ENCODE measurements around the gene FLOT1.

The FLOT1 gene

GRCh38 chr6:30686908-30687658 lies 55.4 kb downstream of the FLOT1 start:
- Histone ChIP-seq H3K9me3 (no peaks in the 10 kb centered on the region), H3K4me3 (ENCODE audit: low read depth, low read length) (peak overlapping the region; percentile 74), H3K36me3 (peaks cover 5% of the 10 kb centered on the region), H3K27me3 (no peaks in the 10 kb centered on the region), H3K4me1 (peaks cover 10% of the 10 kb centered on the region; the same call in 1 of the 2 replicates)
- DNase-seq = peak; percentile 99
- TF ChIP-seq CTCF (IDR thresholded peaks at IDR 0.05; ENCODE audit: low read depth, low read length) = no peak

DNA sequence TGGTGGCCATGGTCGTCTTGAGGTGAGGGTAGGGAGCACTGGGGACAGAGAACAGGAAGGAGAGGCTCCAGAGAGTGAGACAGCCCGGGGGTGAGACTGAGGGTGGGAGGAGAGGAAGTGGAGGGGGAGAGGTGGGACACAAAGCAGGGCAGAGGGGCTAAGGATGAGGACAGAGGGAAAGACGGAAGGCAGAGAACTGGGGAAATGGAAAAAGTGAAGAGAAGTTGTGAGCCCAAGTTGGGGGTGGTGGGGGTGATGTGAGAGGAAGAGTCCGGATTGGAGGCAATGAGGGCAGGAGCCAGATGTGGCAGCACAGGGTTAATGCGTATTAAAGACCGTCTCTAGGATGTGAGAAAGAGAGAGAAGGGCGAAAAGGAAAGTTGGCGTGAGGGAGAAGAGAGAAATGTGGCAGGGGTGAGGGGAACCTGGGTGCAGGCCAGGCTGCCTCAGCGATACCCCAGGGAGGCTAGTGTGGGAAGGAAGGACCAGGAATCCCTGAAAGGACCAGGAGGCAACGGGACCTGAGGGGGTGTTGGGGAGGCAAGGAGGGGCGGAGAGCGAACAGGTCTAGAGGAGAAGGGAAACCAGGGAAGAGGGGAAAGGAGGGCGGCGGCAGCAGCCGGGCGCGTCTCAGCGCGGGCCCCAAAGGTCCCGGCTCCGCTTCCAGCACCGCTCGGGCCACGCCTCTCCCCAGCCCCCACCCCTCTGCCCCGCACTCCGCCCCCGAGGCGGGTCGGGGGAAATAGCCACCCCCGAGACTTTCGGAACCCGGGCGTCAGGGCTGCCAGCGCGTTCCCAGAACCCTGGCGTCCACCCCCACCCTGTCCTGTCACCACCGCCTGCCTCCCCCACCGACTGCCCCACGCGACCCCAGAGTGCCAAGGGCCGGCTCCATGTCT lies 56.2 kb downstream of the FLOT1 start, which contains the start of gene PPP1R18:
Gene PPP1R18, minus strand, starts transcription at position 637 of the 899 bp plus-strand sequence. Its CDS starts 627 bp downstream, at position 10.
- DNase-seq = peak; percentile 77
- peaks cover 10% of the 10 kb centered on the region; the same call in 1 of the 2 replicates for H3K4me1 ChIP-seq
- peak within 1 kb of the TSS; percentile 74 for H3K4me3 ChIP-seq (ENCODE audit: low read depth, low read length)
- no peaks in the 10 kb centered on the region for H3K27me3 ChIP-seq
- H3K9me3 ChIP-seq = no peaks in the 10 kb centered on the region
- H3K36me3 ChIP-seq = peaks cover 12% of the 10 kb centered on the region
- no peak for TF ChIP-seq CTCF (IDR thresholded peaks at IDR 0.05; ENCODE audit: low read depth, low read length)

DNA sequence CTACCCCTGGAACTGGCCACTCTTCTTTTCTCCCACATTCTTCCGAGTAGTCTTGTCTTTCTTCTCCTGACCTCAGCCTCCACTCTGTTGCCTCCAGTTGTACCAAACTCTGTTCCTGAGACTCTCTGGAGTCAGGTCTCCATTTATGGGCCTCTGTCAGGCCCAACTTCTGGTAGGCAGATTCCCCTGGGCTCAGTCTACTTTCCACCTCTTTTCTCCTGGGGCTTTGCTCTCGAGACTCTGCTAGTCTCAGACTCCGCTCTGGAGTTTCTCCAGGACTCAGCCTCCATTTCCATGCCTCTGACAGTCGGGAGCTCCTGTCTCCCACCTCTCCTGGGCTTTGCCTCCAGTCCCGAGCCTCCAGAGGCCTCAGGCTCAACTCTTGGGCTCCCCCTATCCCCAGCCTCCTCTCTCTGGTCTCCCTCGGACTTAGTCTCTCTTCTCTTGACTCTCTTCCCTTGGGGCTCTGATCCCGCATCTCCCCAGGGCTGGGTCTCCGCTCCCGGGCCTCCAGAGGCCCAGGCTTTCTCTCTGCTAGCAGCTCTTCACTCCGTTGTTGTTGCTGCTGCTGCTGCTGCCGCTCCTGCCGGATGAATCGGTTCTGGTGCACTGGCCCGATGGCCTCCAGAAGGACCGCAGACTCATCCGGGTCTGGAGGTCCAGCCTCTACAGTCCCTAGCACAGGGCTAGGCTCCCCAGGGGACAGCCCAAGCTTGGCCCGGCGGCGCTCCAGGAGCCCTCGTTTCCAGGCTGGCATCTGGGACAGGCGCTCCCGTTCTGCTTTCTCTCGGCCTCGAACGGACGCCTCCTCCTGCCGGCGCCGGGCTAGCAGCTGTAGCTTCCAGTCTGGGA lies 57.1 kb downstream of the FLOT1 start:
- DNase-seq = peak; percentile 41
- Histone ChIP-seq H3K9me3 (no peaks in the 10 kb centered on the region), H3K4me1 (peaks cover 10% of the 10 kb centered on the region; the same call in 1 of the 2 replicates), H3K36me3 (peaks cover 16% of the 10 kb centered on the region), H3K27me3 (no peaks in the 10 kb centered on the region), H3K4me3 (ENCODE audit: low read depth, low read length) (peak overlapping the region; percentile 74)
- TF ChIP-seq CTCF (IDR thresholded peaks at IDR 0.05; ENCODE audit: low read depth, low read length) = peak; percentile 30

DNA sequence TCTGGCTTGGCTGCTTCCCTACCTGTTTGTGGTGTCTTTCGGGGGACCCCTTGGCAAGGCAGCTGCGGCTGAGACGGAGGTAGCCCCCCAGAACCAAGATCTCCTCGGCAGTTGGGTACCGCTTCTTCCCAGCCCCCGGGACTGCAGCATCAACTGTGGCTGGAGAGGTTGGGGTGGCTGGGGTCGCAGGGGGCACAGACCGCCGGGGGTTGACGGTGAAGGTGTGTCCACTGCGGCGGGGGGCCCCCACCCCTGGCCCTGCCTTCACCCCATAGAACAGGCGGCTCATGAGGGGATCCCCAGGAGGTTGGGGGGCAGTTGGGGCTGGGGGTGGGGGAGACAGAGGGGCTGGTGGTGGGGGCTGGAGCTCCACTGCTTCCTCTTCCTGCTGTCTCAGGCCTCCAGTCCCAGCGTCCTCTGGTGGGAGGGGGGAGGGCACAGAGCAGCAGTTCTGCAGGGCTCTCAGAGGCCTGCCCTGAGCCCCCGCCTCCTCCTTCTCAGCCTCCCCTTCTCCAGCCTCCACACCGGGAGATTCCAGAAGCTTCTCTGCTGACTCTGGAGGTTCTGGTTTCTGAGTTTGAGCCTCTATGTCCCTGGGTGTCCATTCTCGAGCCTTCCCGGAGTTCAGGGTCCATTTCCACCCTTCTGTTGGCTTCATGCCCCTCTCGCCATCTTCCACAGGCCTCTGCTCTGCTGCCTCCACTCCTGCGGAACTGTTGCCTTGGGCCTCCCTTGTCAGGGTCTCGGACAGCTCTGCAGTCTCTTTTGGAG lies 57.9 kb downstream of the FLOT1 start:
- Histone ChIP-seq H3K4me3 (ENCODE audit: low read depth, low read length) (peak overlapping the region; percentile 74), H3K4me1 (peaks cover 14% of the 10 kb centered on the region), H3K9me3 (no peaks in the 10 kb centered on the region), H3K36me3 (peaks cover 24% of the 10 kb centered on the region), H3K27me3 (no peaks in the 10 kb centered on the region)
- no peak for TF ChIP-seq CTCF (IDR thresholded peaks at IDR 0.05; ENCODE audit: low read depth, low read length)
- DNase-seq = peak; percentile 48

DNA sequence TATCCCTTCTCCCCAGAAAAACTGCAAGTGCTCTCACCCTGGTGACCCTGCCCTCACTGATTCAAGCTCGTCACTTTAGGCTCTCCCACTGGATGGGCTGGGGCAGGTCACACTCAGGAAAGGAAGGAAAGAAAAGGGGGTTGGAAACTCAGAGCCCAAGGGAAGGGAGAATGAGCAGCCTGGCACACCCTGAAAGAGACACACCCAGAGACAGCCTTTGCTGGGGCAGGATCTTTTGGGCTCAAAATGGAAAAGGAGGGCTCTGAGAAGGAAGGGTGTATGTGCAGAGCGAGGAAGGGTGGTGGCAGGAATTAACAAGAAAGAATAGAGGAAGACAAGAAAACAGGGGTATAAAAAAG lies 58.5 kb downstream of the FLOT1 start:
- no peak for TF ChIP-seq CTCF (IDR thresholded peaks at IDR 0.05; ENCODE audit: low read depth, low read length)
- DNase-seq = no peak
- no peaks in the 10 kb centered on the region for H3K27me3 ChIP-seq
- H3K9me3 ChIP-seq = no peaks in the 10 kb centered on the region
- H3K4me3 ChIP-seq (ENCODE audit: low read depth, low read length) = peak overlapping the region; percentile 74
- H3K36me3 ChIP-seq = peaks cover 27% of the 10 kb centered on the region
- H3K4me1 ChIP-seq = peaks cover 16% of the 10 kb centered on the region
